WTC11 (cell line): ENCODE results near the gene UBE2L3. TPM values are rescaled to one million over a fixed set of nuclear protein-coding genes. Genes with fewer than 3 reads are reported as not detected.

Source experiments
- ATAC-seq: fragments of 200-7000 bp; cut with Tn5 transposase; 2 replicates; pipeline ENCODE4 v1.10.0; 2021; ENCODE audit warnings: mild to moderate bottlenecking, moderate library complexity
- CTCF ChIA-PET: fragments of 300-600 bp; sonication (Branson Sonifier 250); formaldehyde crosslinking; loops from one replicate; lab custom pipeline; 2021; ENCODE audit warnings: antibody characterized with exemption; lab: Charles Lee
- POLR2A ChIA-PET: fragments of 350-600 bp; sonication (Branson Sonifier 250); formaldehyde crosslinking; loops from one replicate; lab custom pipeline; 2021; ENCODE audit warnings: antibody characterized with exemption; lab: Charles Lee
- DNase-seq: peaks from one replicate; pipeline ENCODE4 v3.0.0; 2021; ENCODE audit warnings: low spot score
- H3K27ac Mint-ChIP-seq: 2 replicates; pipeline ENCODE4 v1.8.0; 2021; ENCODE audit warnings: mixed read lengths
- H3K27me3 Mint-ChIP-seq: 2 replicates; pipeline ENCODE4 v1.8.0; 2021; ENCODE audit warnings: low read depth, mild to moderate bottlenecking, moderate library complexity, mixed read lengths
- H3K36me3 Mint-ChIP-seq: 2 replicates; pipeline ENCODE4 v1.8.0; 2021; ENCODE audit warnings: mixed read lengths
- H3K4me1 Mint-ChIP-seq: 2 replicates; pipeline ENCODE4 v1.8.0; 2022; ENCODE audit warnings: mixed read lengths
- H3K4me3 Mint-ChIP-seq: 2 replicates; pipeline ENCODE4 v1.8.0; 2021; ENCODE audit warnings: mild to moderate bottlenecking, moderate library complexity, mixed read lengths
- H3K9me3 Mint-ChIP-seq: 2 replicates; pipeline ENCODE4 v1.8.0; 2021; ENCODE audit warnings: mixed read lengths
- E2F1 ChIP-seq: sonication (generic); formaldehyde crosslinking; IDR thresholded peaks from 2 replicates; pipeline ENCODE4 v1.8.0; 2022; ENCODE audit warnings: mild to moderate bottlenecking, missing genetic modification reagents
- ESRRA ChIP-seq: sonication (generic); formaldehyde crosslinking; IDR thresholded peaks from 2 replicates; pipeline ENCODE4 v1.8.1; 2022; ENCODE audit warnings: mild to moderate bottlenecking, missing genetic modification reagents, borderline replicate concordance
- ETV6 ChIP-seq: sonication (generic); formaldehyde crosslinking; IDR thresholded peaks from 2 replicates; pipeline ENCODE4 v1.8.1; 2022; ENCODE audit warnings: mild to moderate bottlenecking, missing genetic modification reagents
- HMGXB4 ChIP-seq: sonication (generic); formaldehyde crosslinking; IDR thresholded peaks from 2 replicates; pipeline ENCODE4 v1.8.1; 2023; ENCODE audit warnings: mild to moderate bottlenecking, moderate library complexity, missing genetic modification reagents
- IRF2 ChIP-seq: sonication (generic); formaldehyde crosslinking; IDR thresholded peaks from 2 replicates; pipeline ENCODE4 v1.8.0; 2022; ENCODE audit warnings: low read depth, missing genetic modification reagents, borderline replicate concordance
- KAT7 ChIP-seq: sonication (generic); formaldehyde crosslinking; IDR thresholded peaks from 2 replicates; pipeline ENCODE4 v1.8.1; 2023; ENCODE audit warnings: missing genetic modification reagents, mild to moderate bottlenecking, borderline replicate concordance
- PRDM15 ChIP-seq: sonication (generic); formaldehyde crosslinking; IDR thresholded peaks from 2 replicates; pipeline ENCODE4 v1.8.0; 2022; ENCODE audit warnings: missing genetic modification reagents
- SMAD3 ChIP-seq: sonication (generic); formaldehyde crosslinking; IDR thresholded peaks from 2 replicates; pipeline ENCODE4 v1.8.0; 2022; ENCODE audit warnings: missing genetic modification reagents, mild to moderate bottlenecking, borderline replicate concordance
- SP1 ChIP-seq: sonication (generic); formaldehyde crosslinking; conservative IDR thresholded peaks from 2 replicates; pipeline ENCODE4 v1.8.1; 2022; ENCODE audit warnings: missing genetic modification reagents
- TEAD4 ChIP-seq: sonication (generic); formaldehyde crosslinking; IDR thresholded peaks from 2 replicates; pipeline ENCODE4 v1.8.0; 2022; ENCODE audit warnings: mild to moderate bottlenecking, missing genetic modification reagents
- ZNF219 ChIP-seq: sonication (generic); formaldehyde crosslinking; IDR thresholded peaks from 2 replicates; pipeline ENCODE4 v1.8.0; 2023; ENCODE audit warnings: missing genetic modification reagents, mild to moderate bottlenecking, borderline replicate concordance
- ZNF232 ChIP-seq: sonication (generic); formaldehyde crosslinking; IDR thresholded peaks from 2 replicates; pipeline ENCODE4 v1.8.0; 2022; ENCODE audit warnings: mild to moderate bottlenecking, missing genetic modification reagents
- ZNF263 ChIP-seq: sonication (generic); formaldehyde crosslinking; IDR thresholded peaks from 2 replicates; pipeline ENCODE4 v1.8.1; 2022; ENCODE audit warnings: low read depth, mild to moderate bottlenecking, moderate library complexity, missing genetic modification reagents
- ZNF396 ChIP-seq: fragments of 250-450 bp; sonication (Bioruptor Pico); IDR thresholded peaks from 2 replicates; pipeline ENCODE4 v1.8.0; 2021; ENCODE audit warnings: mild to moderate bottlenecking, moderate library complexity, borderline replicate concordance
- ZSCAN18 ChIP-seq: fragments of 250-450 bp; sonication (Bioruptor Pico); IDR thresholded peaks from 2 replicates; pipeline ENCODE4 v2.1.2; 2022; ENCODE audit warnings: mild to moderate bottlenecking, moderate library complexity
- total RNA-seq: library from RNA; stranded (reverse); gene quantifications from 3 replicates; pipeline ENCODE4 v1.2.3, GENCODE V29; 2021
- TF ChIP-seq, protein P1 (sequence below): sonication (generic); formaldehyde crosslinking; IDR thresholded peaks from 2 replicates; pipeline ENCODE4 v1.8.0; 2023; ENCODE audit warnings: missing genetic modification reagents, mild to moderate bottlenecking, borderline replicate concordance

Gene UBE2L3
- total RNA-seq, 1 experiment from 2014 or later = 79.1 TPM

DNA sequence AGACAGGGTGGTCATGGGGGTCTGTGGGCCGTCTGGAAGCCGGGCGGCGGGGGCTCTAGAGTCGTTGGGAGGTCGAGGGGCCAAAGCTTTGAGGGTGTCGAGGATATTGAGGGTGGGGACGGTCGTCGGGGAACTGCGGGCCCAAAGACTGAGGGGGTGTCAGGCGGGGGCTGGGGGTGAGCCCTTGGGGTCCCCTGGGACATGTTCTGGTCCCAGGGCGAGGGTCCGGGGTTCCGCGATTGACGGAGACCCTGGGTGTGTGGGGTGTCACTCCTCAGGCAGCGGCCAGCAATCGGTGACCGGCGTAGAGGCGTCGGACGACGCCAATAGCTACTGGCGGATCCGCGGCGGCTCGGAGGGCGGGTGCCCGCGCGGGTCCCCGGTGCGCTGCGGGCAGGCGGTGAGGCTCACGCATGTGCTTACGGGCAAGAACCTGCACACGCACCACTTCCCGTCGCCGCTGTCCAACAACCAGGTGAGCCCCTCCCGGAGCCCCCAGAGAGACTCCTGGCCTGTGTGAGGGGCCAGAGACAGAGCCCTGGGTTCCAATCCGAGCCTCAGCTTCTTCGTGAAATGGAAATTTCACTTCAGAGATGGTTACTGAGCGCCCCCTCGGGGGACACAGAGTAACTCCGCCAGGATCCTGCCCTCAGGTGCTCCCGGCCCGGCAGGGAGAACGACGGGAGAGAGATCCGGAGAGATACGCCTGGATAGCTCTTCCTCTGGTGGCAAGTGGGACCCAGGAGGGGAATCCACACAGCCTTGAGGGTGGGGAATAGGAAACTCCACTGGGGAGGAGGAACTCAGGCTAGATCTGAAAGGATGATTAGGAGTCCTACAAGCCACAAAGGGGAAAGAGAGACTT is 75.3 kb downstream of the UBE2L3 start (continued):
- TF ChIP-seq ZNF396 (no peak), TEAD4 (CRISPR knock-in tag) (no peak), HMGXB4 (CRISPR knock-in tag) (0 out of 2 replicates have a peak, but pooled peaks have one; percentile 41), ZSCAN18 (CRISPR knock-in tag) (no peak), E2F1 (CRISPR knock-in tag) (no peak), ZNF219 (CRISPR knock-in tag) (no peak), ZNF232 (no peak), ESRRA (CRISPR knock-in tag) (no peak), SP1 (CRISPR knock-in tag) (no peak), SMAD3 (CRISPR knock-in tag) (no peak)
- TF ChIP-seq, protein P1, sequence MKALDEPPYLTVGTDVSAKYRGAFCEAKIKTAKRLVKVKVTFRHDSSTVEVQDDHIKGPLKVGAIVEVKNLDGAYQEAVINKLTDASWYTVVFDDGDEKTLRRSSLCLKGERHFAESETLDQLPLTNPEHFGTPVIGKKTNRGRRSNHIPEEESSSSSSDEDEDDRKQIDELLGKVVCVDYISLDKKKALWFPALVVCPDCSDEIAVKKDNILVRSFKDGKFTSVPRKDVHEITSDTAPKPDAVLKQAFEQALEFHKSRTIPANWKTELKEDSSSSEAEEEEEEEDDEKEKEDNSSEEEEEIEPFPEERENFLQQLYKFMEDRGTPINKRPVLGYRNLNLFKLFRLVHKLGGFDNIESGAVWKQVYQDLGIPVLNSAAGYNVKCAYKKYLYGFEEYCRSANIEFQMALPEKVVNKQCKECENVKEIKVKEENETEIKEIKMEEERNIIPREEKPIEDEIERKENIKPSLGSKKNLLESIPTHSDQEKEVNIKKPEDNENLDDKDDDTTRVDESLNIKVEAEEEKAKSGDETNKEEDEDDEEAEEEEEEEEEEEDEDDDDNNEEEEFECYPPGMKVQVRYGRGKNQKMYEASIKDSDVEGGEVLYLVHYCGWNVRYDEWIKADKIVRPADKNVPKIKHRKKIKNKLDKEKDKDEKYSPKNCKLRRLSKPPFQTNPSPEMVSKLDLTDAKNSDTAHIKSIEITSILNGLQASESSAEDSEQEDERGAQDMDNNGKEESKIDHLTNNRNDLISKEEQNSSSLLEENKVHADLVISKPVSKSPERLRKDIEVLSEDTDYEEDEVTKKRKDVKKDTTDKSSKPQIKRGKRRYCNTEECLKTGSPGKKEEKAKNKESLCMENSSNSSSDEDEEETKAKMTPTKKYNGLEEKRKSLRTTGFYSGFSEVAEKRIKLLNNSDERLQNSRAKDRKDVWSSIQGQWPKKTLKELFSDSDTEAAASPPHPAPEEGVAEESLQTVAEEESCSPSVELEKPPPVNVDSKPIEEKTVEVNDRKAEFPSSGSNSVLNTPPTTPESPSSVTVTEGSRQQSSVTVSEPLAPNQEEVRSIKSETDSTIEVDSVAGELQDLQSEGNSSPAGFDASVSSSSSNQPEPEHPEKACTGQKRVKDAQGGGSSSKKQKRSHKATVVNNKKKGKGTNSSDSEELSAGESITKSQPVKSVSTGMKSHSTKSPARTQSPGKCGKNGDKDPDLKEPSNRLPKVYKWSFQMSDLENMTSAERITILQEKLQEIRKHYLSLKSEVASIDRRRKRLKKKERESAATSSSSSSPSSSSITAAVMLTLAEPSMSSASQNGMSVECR (CRISPR knock-in tag) = 0 out of 2 replicates have a peak, but pooled peaks have one; percentile 7

DNA sequence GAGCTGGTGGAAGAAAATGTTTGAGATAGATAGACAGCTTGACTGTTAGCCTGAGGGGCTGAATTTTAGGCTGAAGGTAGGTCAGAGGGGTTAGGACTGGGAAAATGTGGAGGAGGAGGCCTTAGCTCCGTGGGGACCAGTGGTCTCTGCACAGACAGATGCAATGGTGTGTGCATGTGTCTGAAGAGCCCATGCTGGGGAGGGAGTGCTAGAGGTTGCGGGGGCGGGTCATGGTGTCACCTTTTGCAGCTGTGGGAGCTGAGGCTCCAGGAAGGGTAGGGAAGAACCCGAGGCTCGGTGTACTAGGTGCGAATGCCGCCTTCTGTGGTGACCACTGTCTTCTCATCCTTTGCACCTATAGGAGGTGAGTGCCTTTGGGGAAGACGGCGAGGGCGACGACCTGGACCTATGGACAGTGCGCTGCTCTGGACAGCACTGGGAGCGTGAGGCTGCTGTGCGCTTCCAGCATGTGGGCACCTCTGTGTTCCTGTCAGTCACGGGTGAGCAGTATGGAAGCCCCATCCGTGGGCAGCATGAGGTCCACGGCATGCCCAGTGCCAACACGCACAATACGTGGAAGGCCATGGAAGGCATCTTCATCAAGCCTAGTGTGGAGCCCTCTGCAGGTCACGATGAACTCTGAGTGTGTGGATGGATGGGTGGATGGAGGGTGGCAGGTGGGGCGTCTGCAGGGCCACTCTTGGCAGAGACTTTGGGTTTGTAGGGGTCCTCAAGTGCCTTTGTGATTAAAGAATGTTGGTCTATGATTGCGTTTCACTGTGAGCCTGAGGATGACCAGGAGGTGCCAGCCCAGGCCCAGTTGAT is 76.2 kb downstream of the UBE2L3 start:
- ATAC-seq = no peak
- Mint-ChIP-seq H3K36me3 (peaks cover 25% of the 10 kb centered on the region), H3K4me3 (peak overlapping the region; percentile 83; the same call in 1 of the 2 replicates), H3K27ac (no peak overlapping the region), H3K9me3 (no peaks in the 10 kb centered on the region), H3K4me1 (peaks cover 16% of the 10 kb centered on the region), H3K27me3 (peaks cover 17% of the 10 kb centered on the region)
- no peak for DNase-seq
- CTCF ChIA-PET = interaction anchor here (0.7 to 4.3 kb wide), 17 partner anchors 9 to 303 kb away, joined by 3 to 273 read pairs (median 6); partner anchors contain the start of genes CCDC116, YDJC and YPEL1
- POLR2A ChIA-PET = interaction anchor here (0.8 to 2.8 kb wide), 3 partner anchors 8 to 20 kb away, joined by 3 to 22 read pairs (median 11); partner anchors contain the start of gene YDJC
- TF ChIP-seq PRDM15 (CRISPR knock-in tag) = no peak
- TF ChIP-seq KAT7 (CRISPR knock-in tag) = no peak
- TF ChIP-seq SMAD3 (CRISPR knock-in tag) = no peak
- no peak for TF ChIP-seq ETV6 (CRISPR knock-in tag)
- TF ChIP-seq IRF2 (CRISPR knock-in tag) = no peak
- no peak for TF ChIP-seq ZNF263 (CRISPR knock-in tag)
